ENCODE results near the gene ITGA2. TPM values are rescaled to one million over a fixed set of nuclear protein-coding genes. Genes with fewer than 3 reads are reported as not detected.

Gene ITGA2
- total RNA-seq, 4 donors from 2014 or later, result 0.07 to 0.41 (median 0.24) TPM

- intact Hi-C loops (cut with DNase I; ENCODE audit: low total_unique reads), result no loop called here
- DNase-seq (no peak), ATAC-seq (no peak)
These were observed 63.3 kb downstream of the ITGA2 start for GRCh38 chr5:53052499-53052898.

GRCh38 chr5:53053364-53053763 is 64.2 kb downstream of the ITGA2 start:
- ATAC-seq (no peak), DNase-seq (no peak)
- TF ChIP-seq CTCF (IDR thresholded peaks at IDR 0.05 in 4 of 5, conservative IDR thresholded peaks at IDR 0.05 in 1 of 5) (no peak), POLR2A (IDR thresholded peaks at IDR 0.05) (no peak)
- Histone ChIP-seq H3K4me1 (no peaks in the 10 kb centered on the region), H3K9me3 (no peaks in the 10 kb centered on the region), H3K27me3 (no peaks in the 10 kb centered on the region), H3K27ac (no peak overlapping the region), H3K4me3 (no peak overlapping the region), H3K36me3 (no peaks in the 10 kb centered on the region)
- intact Hi-C loops (cut with DNase I; ENCODE audit: low total_unique reads) (no loop called here), in situ Hi-C loops (cut with MboI; ENCODE audit: low sequenced_read_pairs in 4 of 4) (no loop called here)

More at GRCh38 chr5:53052499-53052898, 63.3 kb downstream of the ITGA2 start:
- H3K27me3 ChIP-seq, result no peaks in the 10 kb centered on the region
- H3K27ac ChIP-seq, result no peak overlapping the region
- in situ Hi-C loops (cut with MboI; ENCODE audit: low sequenced_read_pairs in 4 of 4), result no loop called here
- no peak overlapping the region for H3K4me3 ChIP-seq
- TF ChIP-seq CTCF (IDR thresholded peaks at IDR 0.05 in 4 of 5, conservative IDR thresholded peaks at IDR 0.05 in 1 of 5) (no peak), POLR2A (IDR thresholded peaks at IDR 0.05) (no peak)
- H3K4me1 ChIP-seq, result no peaks in the 10 kb centered on the region
- H3K36me3 ChIP-seq, result no peaks in the 10 kb centered on the region
- H3K9me3 ChIP-seq, result no peaks in the 10 kb centered on the region

- Histone ChIP-seq H3K27me3 (no peaks in the 10 kb centered on the region), H3K4me3 (no peak overlapping the region), H3K9me3 (no peaks in the 10 kb centered on the region), H3K4me1 (no peaks in the 10 kb centered on the region), H3K27ac (no peak overlapping the region), H3K36me3 (no peaks in the 10 kb centered on the region)
- DNase-seq, result no peak
- TF ChIP-seq POLR2A (IDR thresholded peaks at IDR 0.05), result no peak
- TF ChIP-seq CTCF (IDR thresholded peaks at IDR 0.05 in 4 of 5, conservative IDR thresholded peaks at IDR 0.05 in 1 of 5), result no peak
- intact Hi-C loops (cut with DNase I; ENCODE audit: low total_unique reads) (no loop called here), in situ Hi-C loops (cut with MboI; ENCODE audit: low sequenced_read_pairs in 4 of 4) (no loop called here)
- ATAC-seq, result no peak
These were observed 66.2 kb downstream of the ITGA2 start for GRCh38 chr5:53055365-53055764.

GRCh38 chr5:53059281-53059680 is 70.1 kb downstream of the ITGA2 start:
- DNase-seq, result no peak
- in situ Hi-C loops (cut with MboI; ENCODE audit: low sequenced_read_pairs in 4 of 4), result no loop called here
- intact Hi-C loops (cut with DNase I; ENCODE audit: low total_unique reads), result no loop called here
- no peaks in the 10 kb centered on the region for H3K27me3 ChIP-seq
- no peaks in the 10 kb centered on the region for H3K4me1 ChIP-seq
- no peak for TF ChIP-seq CTCF (IDR thresholded peaks at IDR 0.05 in 4 of 5, conservative IDR thresholded peaks at IDR 0.05 in 1 of 5)
- no peak overlapping the region for H3K27ac ChIP-seq
- ATAC-seq, result no peak
- H3K36me3 ChIP-seq, result no peaks in the 10 kb centered on the region
- no peaks in the 10 kb centered on the region for H3K9me3 ChIP-seq
- H3K4me3 ChIP-seq, result no peak overlapping the region

- H3K27ac ChIP-seq, result no peak overlapping the region
- ATAC-seq (no peak), DNase-seq (no peak)
- no peaks in the 10 kb centered on the region for H3K36me3 ChIP-seq
- in situ Hi-C loops (cut with MboI; ENCODE audit: low sequenced_read_pairs in 4 of 4) (no loop called here), intact Hi-C loops (cut with DNase I; ENCODE audit: low total_unique reads) (no loop called here)
- no peaks in the 10 kb centered on the region for H3K27me3 ChIP-seq
- no peak overlapping the region for H3K4me3 ChIP-seq
- no peaks in the 10 kb centered on the region for H3K4me1 ChIP-seq
- H3K9me3 ChIP-seq, result no peaks in the 10 kb centered on the region
- TF ChIP-seq CTCF (IDR thresholded peaks at IDR 0.05 in 4 of 5, conservative IDR thresholded peaks at IDR 0.05 in 1 of 5), result no peak
- TF ChIP-seq POLR2A (IDR thresholded peaks at IDR 0.05), result no peak
These were observed 74.0 kb downstream of the ITGA2 start for GRCh38 chr5:53063176-53063575.
